HG02840 (cell line): ENCODE data around the gene GNPTG.
"Not testable (repeated sequence)": the region's sequence is repeated elsewhere in the genome, so short reads cannot be mapped to it uniquely, and the experiment has no call there.

Experiments
- ATAC-seq: cut with Tn5 transposase; IDR thresholded peaks from one replicate; pipeline ENCODE4 v1.9.1; 2021; ENCODE audit warnings: mild to moderate bottlenecking, moderate library complexity, moderate number of reproducible peaks; ENCODE audit not compliant: unreplicated experiment, low FRiP score

GNPTG gene

DNA sequence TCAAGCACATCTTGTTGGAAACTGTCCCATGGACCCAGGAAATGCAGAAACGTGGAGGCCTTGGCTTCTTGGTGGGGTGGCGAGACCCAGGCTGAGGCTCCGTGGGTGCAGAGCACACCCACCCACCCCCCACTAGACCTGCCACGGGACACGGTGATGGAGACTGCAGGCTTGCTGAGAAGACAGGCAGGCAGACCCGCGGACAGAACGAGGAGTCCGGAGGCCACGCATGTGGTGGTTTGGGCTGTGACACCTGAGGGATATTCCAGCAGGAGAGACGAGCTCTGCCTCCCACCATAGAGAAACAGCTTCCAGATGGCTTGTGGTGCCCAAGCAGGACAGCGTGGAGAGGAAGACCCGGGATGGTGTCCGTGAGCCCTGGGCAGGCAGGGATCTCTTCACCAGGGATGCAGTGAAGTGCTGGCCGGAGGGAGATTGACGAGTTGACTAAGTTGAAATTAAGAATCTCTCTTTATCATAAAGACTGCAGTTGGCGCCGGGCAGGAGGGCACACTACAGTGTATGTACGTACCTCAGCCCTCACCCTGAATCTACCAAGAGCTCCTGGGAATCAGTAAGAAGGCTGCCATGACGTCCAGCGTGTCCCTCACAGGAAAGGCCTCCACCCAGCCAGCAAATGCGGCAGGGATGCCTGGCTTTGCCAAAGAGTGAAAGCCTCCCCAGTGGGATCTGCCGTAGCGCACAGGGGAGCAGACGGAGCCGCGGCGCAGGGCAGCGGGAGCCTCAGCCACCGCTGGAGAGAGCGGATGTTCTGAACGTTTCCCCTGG is 34.1 kb upstream of the GNPTG start:
- no peak for ATAC-seq

DNA sequence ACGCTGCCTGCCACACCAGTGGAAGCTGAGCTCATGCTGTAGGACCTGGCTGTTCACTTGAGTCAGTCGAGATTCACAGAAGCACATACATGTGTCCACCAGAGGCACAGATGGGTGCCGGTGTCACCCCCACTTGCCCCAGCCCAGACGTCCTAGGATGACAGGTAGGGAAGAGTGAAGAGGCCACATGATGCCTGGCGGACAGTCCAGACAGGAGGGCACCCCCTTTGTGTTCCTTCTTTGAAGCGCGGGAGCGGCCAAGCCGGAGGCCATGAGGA is 33.5 kb upstream of the GNPTG start:
- no peak for ATAC-seq

DNA sequence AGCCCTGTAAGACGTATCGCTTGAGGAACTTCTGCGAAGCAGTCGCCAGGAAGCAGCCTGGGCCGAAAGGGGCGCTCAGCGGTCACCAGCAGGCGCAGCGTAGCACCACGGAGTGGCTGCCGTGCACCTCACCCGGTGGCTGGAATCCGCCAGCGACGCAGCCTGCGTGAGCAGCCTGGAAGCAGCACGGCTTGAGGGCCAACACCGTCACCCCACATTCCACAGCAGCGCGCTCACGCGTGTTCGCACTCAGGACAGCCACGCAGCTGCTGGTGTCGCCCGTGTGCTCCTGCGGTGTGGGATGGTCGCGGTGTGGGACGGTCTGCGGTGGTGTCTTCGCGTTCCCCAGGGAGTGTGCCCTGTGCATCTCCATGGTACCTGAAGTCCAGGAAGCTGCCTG is 32.7 kb upstream of the GNPTG start:
- ATAC-seq: no peak

DNA sequence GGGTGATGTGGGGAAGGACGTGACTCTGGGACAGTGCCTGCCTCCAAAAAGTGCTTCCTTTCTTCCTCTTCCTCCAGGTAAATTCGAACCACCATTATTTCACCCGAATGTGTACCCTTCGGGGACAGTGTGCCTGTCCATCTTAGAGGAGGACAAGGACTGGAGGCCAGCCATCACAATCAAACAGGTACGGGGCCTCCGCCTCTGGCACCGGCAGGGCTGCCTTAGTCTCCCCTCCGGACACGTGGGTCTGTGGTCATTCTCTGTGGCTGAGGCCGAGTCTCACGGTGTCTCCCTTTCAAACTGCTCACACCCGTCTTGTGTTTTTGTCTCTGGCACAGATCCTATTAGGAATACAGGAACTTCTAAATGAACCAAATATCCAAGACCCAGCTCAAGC is 31.6 kb upstream of the GNPTG start:
- no peak for ATAC-seq

DNA sequence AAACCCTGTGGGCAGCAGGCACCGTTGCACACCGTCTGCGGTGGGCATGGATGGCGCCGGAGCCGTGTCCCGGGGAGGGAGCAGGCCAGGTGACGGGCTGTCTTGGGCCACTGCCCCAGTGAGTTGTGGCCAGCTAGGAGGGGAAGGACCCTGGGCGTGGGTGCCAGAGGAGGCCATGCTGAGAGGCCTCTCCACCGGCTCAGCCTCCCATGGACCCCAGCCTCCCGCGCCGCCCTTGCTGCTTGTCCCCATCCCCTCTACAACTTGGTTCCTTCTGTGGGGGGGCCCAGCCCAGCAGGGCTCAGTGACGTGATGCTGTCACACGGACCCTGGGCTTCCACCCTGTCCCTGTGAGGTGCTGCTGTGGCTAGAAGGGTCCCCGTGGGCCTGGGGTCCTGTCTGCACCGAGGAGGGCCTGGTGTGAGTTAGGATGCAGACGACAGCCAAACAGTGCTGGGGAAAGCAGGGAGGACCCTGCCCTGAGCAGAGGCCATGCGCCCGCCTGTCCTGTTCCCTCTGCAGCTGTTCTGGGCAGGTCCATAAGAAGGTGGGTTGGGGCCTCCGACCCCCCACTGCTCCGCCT is 31.0 kb upstream of the GNPTG start:
- ATAC-seq: no peak

DNA sequence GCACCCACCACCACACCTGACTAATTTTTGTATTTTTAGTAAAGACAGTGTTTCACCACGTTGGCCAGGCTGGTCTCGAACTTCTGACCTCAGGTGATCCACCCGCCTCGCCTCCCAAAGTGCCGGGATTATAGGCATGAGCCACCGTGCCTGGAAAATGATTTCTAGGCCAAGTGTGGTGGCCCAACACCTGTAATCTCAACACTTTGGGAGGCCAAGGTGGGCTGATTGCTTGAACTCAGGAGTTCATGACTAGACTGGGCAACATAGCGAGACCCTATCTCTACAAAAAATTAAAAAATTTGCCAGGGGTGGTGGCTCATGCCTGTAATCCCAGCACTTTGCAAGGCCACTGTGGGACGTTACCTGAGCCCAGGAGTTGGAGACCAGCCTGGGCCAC is 29.3 kb upstream of the GNPTG start:
- ATAC-seq: no peak

DNA sequence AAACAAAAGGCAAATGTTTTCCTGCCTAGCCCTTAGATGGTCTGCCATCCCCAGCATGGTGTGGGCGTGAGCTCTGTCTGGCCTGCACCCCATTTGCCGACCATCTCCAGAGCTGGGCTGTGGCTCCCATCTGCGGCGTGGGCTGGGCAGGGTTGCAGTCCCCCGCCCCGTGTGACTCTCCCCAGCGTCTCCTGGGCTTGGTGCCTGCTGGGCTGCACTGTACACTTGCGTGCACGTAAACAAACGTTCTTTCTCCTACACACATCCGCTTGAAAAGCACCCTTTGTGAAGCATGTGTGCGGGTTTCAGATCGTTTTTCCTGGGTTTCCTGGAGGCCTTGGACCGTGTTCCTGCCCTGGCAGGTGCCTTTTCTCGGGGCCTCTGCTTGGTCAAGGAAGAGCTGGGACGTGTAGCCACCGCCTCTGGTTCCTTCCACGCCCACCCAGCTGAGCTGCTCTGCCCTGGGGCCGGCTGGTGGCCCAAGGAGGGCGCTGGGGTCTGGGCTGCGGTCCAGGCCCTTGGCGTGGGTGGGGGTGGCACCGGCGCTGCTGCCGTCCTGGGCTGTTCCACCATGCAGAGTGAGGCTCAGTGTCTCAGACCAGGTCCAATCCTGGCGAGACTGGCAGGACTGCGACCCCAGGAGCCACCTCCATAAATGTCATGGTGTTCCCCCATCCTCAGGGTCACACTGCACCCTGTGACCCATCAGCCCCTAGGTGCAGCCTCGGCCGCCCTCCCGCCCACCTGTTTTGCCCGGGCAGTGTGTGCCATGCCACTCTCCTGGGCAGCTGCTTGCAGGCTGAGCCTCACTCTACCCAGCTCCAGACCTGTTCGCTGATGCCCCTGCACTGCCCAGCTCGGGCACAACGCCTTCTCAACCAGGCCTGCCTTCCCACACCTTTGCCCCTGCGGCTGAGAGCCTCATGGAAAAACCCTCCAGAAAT is 28.2 kb upstream of the GNPTG start:
- no peak for ATAC-seq

DNA sequence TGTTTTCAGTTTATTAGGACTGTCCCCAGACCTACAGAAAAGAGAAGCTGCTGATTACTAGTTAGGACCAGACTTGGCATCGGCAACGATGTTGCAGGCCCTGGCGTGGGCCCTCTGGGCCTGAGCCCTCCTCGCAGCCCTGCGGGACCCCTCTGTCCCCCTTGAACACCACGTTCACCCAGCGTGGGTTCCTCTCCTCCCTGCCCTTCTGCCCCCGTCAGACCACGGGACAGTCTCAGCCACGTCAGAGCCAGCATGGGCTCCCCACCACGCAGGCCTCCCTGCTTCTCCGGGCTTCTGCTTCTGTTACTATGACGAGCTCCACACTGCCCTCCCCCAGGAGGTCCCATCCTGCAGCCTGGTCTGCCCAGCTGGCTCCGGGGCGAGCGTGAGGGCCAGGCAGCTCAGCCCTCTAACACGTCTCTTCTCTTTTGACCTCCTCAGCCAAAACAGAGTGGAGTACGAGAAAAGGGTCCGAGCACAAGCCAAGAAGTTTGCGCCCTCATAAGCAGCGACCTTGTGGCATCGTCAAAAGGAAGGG is 27.4 kb upstream of the GNPTG start:
- ATAC-seq: no peak

DNA sequence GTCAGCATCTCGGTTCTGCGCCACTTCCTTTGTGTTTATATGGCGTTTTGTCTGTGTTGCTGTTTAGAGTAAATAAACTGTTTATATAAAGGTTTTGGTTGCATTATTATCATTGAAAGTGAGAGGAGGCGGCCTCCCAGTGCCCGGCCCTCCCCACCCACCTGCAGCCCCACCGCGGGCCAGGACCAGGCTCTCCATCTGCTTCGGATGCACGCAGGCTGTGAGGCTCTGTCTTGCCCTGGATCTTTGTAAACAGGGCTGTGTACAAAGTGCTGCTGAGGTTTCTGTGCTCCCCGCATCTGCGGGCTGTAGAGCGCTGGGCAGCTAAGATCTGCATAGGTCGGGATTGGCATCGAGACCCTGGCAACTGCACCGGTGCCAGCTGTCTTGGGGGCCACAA is 26.5 kb upstream of the GNPTG start:
- ATAC-seq: no peak

DNA sequence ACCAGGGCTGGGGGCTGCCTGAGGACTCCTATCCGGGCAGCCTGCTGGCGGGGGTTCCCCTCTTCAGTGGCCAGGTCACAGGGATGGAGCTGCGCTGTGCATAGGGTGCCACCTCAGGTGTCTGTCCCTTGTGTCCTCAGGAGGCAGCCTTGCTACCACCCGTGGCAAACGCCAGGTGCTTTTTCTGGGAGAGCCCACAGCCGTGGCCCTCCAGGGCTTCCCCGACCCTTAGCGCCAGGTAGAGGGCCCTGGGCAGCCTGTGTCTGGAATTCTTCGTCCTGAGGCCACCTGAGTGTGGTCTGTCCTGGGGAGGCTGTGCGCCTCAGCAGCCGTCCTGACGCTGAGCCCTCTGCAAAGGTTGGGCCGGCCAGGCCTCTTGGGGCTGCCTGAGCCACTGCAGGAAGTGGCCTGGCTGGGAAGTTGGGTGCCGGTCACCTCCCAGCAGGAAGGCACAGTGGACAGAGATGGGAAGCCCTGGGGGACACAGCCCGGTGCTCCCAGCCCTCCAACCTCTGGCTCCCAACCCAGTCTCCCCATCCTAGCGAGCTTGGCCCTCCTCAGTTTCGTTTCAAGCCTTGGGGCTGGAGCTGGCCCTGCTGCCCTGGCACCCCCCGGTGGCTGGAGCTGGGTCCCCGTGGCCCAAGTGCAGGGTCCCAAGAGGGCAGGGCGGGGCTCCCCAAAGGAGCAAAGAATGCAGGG is 25.9 kb upstream of the GNPTG start:
- no peak for ATAC-seq

DNA sequence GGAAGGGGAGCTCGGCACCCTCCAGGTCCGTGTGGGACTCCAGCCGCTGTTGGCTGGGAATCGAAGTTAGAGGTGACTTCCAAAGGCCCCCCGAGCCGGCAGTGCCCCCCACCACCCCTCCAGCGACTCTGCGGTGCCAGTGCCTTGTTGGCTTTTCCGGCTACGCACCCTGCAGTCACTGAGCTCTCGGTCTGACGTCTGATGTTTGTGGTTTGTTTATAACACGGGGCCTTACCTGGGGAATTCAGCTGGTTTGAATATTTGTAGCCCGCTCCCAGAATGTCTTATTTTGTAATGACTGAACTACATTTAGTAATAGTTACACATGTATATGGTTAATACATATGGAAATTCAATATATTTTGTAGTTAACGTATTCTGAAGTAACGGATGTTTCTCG is 25.3 kb upstream of the GNPTG start:
- no peak for ATAC-seq

DNA sequence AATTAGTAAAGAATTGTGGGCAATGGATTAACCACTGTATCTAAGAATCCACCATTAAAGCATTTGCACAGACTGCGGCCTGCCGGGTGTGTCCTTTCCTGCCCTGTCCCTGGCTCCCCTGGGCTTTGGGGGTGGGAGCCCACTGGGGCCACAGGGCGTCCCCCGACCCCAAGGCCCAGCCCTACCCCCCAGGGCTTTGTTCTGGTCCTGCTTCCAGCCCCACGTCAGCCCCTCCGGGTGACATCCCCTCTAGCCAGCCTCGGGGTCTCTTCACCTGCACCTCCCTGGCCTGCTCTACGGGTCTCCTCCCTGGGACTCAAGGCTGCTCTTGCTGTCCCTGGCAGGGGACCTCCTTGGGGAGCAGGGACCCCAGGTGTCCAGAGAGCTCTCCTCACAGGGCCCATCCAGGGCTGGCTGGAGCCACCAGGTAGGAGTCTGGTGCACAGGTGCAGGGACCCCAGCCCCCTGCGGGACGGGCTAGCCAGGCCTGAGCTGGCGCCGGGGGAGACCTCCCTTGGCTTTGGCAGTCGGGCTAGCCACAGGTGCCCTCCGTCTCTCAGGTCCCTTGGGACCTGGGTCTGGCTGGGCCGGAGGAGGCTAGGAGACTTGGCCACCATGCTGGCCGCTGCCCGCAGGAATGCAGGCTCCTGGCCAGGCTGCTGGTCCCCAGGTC is 24.6 kb upstream of the GNPTG start:
- ATAC-seq: no peak

DNA sequence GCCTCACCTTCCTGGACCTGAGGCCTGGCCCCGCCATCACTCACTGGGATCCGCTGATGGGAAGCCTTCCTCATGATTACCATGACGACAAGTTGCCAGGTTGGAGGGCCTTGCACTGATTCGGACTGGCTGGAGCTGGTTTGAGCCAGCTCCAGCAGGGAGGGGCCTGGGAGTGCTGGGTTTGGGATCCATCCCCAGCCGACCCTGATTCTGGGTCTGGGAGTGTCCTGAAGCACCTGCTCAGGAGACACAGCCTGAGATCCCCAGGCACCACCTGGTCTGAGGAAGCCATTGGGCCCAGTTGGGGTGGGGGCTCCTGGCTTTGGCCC is 24.1 kb upstream of the GNPTG start:
- no peak for ATAC-seq

DNA sequence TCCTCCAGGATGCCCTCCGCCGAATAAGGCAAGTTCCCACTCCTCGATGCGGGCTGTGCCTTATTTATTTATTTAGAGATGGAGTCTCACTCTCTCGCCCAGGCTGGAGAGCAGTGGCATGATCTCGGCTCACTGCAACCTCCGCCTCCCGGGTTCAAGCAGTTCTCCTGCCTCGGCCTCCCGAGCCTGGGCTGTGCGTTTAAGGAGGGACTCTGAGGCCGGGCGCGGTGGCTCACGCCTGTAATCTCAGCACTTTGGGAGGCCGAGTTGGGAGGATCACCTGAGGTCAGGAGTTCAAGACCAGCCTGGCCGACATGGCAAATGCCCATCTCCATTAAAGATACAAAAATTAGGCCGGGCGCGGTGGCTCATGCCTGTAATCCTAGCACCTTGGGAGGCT is 23.6 kb upstream of the GNPTG start:
- ATAC-seq: not testable (repeated sequence)

DNA sequence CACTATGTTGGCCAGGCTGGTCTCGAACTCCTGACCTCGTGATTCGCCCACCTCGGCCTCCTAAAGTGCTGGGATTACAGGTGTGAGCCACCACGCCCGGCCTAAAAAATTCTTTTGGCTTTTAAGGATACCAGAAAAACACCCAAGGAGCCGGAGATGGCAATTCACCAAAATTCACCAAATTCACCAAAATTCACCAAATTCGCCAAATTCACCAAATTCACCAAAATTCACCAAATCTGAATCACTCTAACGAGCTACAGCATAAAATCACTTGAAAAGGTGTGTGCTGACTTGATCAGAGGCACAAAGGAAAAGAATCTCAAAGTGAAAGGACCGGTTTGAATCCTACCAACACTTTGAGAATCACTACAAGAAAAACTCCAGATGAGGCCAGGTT is 22.8 kb upstream of the GNPTG start:
- not testable (repeated sequence) for ATAC-seq

DNA sequence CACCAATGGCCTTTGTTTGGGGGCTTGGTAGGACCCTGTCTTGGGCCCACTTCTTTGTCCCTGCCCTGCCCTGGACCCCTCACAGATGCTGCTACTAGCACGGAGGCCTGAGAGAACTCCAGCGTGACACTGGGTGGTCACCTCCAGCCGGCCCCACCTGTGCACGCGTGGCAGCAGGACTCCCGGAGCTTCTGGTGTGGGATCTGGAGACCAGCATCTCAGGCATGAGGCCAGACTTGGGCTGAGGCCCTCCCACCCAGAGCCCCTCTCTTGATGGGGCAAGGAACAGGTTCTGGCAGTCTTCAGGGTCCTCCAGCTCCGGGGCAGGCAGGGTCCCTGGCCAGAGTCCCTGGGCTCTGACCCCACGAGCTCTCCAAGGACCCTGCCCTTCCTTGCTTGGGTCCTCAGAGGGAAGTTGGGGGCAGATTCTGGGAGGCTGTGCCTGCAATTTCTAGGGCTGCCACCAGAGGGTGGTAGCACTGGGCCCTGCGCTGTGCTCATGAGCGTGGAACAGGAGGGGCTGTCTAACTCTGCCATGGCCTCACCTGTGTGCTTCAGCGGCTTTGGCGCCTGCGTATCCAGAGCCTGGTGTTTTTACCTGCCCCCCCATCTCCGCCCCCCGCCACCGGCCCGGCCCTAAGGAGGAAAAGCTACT is 21.3 kb upstream of the GNPTG start:
- no peak for ATAC-seq

DNA sequence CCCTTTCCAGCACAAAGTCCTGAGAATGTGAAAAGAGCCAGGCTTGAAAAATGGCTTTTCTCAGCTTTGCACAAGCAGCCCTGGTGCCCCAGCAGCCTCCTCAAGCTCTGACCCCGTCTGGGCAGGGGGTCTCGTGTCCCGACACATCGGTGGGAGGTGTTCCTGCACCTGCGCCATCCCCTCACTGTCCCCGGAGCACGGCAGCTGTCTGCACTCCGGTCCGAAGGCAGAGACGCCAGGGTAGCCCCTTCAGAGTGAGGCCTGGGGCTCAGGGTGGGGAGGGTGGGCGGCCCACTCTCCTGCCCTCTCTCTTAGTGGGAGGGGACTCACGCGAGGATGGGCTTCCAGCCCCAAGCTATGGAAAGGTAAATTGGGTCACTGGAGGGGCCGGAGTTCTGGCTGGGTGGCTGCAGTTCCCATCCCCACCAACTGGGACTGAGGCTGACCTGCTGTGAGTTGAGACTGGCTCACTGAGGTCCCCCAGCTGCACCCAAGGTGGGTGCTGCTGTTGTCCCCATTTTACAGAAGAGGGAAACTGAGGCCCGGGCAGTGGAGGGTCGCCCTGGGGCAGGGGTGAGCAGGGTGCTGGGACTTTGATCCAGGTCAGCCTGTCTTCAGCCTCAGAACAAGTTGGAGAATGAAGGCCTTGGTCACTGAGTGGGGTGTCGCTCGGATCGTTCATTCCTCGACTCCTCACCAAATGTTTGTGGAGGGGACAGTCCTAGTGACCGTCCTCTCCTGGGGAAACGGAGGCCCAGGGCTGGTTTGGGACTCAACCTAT is 20.6 kb upstream of the GNPTG start:
- no peak for ATAC-seq

DNA sequence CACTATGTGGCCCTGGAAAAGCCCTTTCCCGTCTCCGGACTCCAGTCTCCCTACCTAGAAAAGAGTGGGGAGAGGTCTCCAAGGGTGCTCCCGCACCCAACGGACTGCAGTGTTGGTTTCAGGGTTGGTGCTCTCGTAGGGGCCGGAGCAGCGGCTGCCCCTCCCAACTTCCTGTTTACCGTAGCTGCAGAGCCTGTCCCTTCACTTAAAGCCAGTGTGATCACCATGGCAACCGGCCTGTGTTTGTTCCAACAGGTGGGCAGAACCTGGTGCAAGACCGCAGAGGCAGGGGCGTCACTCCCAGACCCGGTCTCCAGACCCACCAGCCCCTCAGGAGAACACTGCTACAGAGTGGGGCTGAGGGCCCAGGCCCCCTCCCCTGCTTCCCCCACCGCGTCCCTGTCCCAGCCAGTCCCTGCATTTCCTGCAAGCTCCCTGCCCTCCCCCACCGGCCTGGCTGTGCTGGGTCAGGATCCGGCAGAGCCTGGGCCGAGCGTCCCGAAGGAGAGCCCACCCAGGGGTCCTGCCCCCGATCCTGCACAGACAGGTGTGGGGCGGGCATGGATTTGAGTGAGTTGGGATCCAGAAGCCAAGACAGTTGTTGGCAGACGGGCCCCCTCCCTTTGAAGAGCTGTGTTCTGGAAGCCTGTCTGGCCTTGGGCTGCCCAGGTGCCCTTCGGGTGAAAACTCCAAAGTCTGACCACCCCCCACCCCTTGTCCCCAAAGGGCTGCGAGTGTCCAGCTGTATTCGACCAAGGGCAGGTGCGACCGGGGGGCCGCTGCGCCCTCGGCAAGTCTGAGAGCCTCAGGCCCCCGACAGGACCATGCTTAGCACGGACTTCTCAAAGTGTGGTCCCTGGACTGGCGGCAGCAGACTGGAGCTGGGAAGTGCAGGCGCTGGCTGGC is 19.8 kb upstream of the GNPTG start:
- no peak for ATAC-seq
